ENCODE data around the gene PCNX4. TPM values are rescaled to one million over a fixed set of nuclear protein-coding genes. Genes with fewer than 3 reads are reported as not detected.

Gene PCNX4
- polyA plus RNA-seq, 4 donors, result 81.6 to 104 (median 95.0) TPM

DNA sequence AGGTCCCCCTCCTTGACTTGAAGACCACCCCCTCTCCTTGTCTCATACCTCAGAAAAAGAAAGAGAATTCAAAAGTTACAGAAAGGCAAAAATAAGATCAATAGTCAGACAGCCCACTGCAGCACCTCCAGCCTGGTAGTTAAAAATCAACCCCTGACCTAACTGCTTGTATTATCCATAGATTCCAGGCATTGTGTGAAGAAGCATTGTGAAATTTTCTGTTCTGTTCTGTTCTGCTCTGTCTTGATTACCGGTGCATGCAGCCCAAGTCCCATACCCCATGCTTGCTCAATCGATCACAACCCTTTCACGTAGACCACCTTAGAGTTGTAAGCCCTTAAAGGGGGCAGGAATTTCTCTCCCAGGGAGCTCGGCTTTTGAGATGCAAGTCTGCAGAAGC lies 79.2 kb downstream of the PCNX4 start:
- no peak for DNase-seq (ENCODE audit: low read depth in 4 of 4, low spot score in 3 of 4)

GRCh38 chr14:60171690-60172089 lies 80.0 kb downstream of the PCNX4 start:
- DNase-seq (ENCODE audit: low read depth in 4 of 4, low spot score in 3 of 4), result no peak

GRCh38 chr14:60174352-60175254 lies 82.9 kb downstream of the PCNX4 start:
- DNase-seq (ENCODE audit: low read depth in 4 of 4, low spot score in 3 of 4), result no peak

GRCh38 chr14:60175255-60175902 lies 83.7 kb downstream of the PCNX4 start:
- DNase-seq (ENCODE audit: low read depth in 4 of 4, low spot score in 3 of 4), result no peak

- DNase-seq (ENCODE audit: low read depth in 4 of 4, low spot score in 3 of 4), result no peak
Measured at GRCh38 chr14:60178164-60178563, 86.4 kb downstream of the PCNX4 start.

GRCh38 chr14:60178820-60179219 lies 87.1 kb downstream of the PCNX4 start:
- no peak for DNase-seq (ENCODE audit: low read depth in 4 of 4, low spot score in 3 of 4)

- DNase-seq (ENCODE audit: low read depth in 4 of 4, low spot score in 3 of 4), result no peak
Measured at GRCh38 chr14:60179431-60179869, 87.7 kb downstream of the PCNX4 start.

- no peak for DNase-seq (ENCODE audit: low read depth in 4 of 4, low spot score in 3 of 4)
Measured at GRCh38 chr14:60183138-60183537, 91.4 kb downstream of the PCNX4 start.

DNA sequence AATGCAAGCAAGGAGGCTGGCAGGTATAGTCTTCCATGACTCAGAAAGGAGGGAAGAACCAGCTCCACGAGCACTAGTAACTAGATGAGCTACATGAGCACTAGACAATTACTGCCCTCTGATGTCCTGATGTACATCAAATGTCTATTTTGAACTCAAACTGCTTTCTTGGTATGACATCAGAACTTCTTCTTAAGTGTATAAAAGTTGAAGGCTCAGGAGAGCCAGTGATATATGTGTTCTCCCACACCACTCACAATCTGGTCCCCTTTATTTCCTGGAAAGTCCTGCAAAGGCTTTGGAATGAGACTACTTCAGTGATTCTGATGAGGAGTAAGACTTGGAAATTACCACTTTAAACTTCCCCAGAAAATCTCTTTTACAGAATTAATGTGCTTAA lies 92.0 kb downstream of the PCNX4 start:
- DNase-seq (ENCODE audit: low read depth in 4 of 4, low spot score in 3 of 4), result no peak

DNA sequence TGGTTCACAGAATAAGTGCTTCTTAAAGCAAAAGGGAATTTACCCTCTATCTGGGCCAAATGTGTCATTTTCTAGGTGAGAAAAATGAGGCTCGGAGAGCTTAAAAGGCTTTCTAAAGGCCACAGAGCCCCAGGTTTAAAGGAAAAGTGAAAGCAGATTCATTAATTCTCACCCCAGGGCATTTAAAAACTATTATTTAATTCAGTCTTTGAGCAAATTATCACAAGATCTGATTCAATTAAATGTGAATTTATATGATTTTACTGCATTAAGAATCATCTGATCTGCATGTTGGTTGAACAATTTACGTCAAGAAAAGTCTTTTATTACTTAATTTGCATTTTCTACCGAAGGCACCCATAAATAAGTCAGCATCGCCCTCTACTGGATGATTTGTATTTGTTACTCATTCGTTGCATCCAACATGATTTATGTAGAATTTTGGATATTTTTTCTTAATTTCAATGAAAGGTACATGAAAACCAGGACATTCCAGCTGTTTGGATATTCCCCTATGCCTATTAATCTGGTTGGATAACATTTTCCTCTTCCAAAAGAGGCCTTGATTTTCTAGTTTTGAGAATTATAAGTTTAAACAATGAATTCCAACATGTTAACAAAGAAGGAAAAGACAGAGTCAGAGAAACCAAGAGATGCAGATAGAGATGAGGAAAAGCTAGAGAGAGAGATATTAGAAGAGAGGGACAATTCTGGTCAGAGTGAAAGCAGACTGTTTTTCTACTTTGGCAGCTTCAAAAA lies 92.6 kb downstream of the PCNX4 start:
- DNase-seq (ENCODE audit: low read depth in 4 of 4, low spot score in 3 of 4), result peak in 2 of 4 donors; percentile 44 to 54

DNA sequence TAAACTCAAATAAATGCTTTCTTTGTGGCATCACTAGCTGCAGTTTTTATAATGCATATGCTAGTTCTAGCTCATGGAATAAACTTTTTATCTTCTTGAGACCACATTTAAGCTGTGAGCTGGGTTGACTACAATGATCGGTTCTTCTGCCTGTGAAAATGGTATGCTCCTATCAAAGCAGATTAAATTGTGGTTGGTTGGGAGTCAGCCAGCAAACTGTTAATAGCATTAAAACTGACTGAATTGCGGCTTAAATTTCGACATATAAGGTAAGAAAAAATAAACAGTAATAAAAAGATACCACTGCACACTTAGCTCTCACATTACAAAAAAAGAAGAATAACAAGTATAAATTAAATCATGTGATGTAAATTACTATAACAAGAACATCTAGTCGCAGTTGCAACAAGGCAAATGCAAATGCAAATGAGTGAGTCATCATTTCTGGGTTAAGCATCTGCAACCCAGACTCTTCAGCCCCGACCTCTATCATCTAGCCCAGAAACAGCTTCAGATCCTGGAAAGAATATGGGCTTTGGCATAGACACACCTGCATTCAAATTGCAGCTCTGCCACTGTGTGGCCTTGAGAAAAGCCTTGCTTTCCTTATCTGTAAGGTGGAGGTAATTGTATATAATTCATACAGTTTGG lies 93.3 kb downstream of the PCNX4 start:
- no peak for DNase-seq (ENCODE audit: low read depth in 4 of 4, low spot score in 3 of 4)

GRCh38 chr14:60188115-60188514 lies 96.4 kb downstream of the PCNX4 start:
- no peak for DNase-seq (ENCODE audit: low read depth in 4 of 4, low spot score in 3 of 4)

DNA sequence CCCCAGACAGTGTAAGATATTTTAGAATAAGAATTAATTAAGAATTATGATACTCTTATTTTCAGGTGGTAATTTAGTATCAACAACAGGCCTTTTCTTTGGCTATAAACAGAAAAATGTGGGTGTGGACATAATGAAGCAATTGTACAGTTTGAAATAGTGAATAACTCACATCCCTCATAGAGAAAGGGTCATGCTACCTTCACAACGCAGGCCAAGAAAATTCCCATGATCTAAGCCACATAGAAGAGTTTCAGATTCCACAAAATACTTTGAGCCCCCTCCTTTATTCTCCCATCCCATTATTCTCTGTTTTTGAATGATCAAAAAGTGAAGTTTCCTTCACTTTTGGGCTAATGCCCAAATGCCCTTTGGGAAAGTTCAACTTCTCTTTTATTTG lies 97.0 kb downstream of the PCNX4 start:
- DNase-seq (ENCODE audit: low read depth in 4 of 4, low spot score in 3 of 4), result no peak

DNA sequence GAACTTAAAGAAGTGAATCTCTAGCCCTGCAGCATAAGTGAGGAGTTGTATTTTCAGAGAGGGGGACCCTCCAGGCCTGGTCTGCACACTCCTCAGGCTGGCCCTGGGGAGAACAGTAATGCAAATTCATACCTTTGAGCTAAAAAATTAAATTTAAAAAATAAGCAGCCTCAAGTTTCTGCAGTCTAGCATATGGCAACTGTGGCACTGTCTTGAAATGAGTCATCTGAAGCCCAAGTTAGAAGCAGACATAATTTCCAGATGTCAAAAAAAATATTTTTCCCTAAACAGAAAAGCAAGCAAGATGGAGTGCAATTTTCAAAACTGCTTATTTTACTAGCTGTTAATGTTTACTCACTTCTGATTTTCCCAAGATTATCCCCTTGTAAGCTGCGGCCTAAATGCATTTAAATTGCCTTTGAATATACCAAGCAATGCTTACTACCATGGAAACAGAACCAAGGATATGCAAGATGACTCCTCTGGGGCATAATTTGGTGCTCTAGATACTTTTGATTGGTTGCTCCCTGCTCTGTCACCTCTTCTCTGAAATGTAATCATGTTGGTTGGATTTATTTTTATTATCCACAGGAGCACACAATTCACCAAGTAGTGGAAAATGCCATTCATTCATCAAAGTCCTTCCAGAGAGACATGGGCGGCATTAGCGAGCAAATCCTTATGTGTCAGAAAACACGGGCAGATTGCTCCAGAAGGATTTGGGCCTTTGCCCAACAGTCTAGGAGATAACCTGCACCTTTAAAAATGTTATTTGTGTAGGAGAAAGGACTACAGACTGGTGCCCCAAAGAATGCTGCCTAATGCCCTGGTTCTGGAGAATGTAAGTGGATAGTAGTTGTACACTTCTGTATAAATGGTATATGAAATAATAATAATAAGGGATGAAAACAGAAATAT lies 98.5 kb downstream of the PCNX4 start:
- no peak for DNase-seq (ENCODE audit: low read depth in 4 of 4, low spot score in 3 of 4)

- DNase-seq (ENCODE audit: low read depth in 4 of 4, low spot score in 3 of 4), result no peak
Measured at GRCh38 chr14:60195179-60195810, 103.6 kb downstream of the PCNX4 start.

GRCh38 chr14:60196291-60196690 lies 104.6 kb downstream of the PCNX4 start:
- no peak for DNase-seq (ENCODE audit: low read depth in 4 of 4, low spot score in 3 of 4)

DNA sequence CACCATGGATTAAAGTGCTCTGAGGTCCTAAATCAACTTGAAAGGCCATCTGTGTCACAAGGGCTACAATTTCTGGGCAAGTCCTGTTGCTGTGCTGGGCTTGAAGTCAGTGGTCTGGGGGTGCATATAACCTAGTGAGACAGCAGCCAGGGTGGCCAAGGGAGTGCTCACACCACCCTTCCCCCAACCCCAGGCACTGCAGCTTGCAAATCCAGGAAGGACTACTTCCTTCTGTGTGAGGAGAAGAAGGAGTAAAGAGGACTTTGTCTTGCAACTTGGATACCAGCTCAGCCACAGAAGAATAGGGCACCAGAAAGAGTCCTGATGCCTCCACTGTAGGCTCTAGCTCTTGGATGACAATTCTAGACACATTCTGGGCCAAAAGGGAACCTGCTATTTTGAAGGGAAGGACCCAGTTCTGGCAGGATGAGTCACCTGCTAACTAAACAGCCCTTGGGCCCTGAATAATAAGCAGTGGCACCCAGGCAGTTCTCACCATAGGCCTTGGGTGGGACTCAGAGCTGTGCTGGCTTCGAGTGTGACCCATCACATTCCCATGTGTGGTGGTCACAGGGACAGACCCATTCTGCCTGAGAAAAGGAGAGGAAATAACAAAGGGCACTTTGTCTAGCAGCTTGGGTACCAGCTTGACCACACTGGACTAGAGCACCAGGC lies 106.0 kb downstream of the PCNX4 start:
- no peak for DNase-seq (ENCODE audit: low read depth in 4 of 4, low spot score in 3 of 4)

DNA sequence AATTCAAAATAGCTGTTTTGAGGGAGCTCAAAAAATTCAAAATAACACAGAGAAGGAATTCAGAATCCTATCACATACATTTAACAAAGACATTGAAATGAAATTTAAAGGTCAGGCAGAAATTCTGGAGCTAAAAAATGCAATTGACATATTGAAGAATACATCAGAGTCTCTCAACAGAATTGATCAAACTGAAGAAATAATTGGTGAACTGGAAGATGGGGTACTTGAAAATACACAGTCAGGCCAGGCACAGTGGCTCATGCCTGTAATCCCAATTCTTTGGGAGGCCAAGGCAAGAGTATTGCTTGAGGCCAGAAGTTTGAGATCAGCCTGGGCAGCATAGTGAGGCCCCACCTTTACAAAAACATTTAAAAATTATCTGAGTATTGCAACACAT lies 107.6 kb downstream of the PCNX4 start:
- DNase-seq (ENCODE audit: low read depth in 4 of 4, low spot score in 3 of 4), result no peak
